ENCODE results near the gene CPB1. TPM values are rescaled to one million over a fixed set of nuclear protein-coding genes. Genes with fewer than 3 reads are reported as not detected.

CPB1 gene
- total and polyA plus RNA-seq, 2 donors (not counting 1 experiment from before 2014, with no cell fraction given), result not detected

GRCh38 chr3:148882288-148882687 is 54.7 kb downstream of the CPB1 start:
- POLR2A ChIA-PET, result no interaction called here
- no peaks in the 10 kb centered on the region for H3K4me1 Mint-ChIP-seq
- Histone ChIP-seq H4K20me1 (ENCODE audit: control insufficient read depth, insufficient read depth, low read length, poor library complexity, severe bottlenecking) (no peaks in the 10 kb centered on the region), H3K27ac (ENCODE audit: low read length in 2 of 2) (no peak overlapping the region), H3K79me2 (ENCODE audit: control insufficient read depth, insufficient read depth, low read length) (no peaks in the 10 kb centered on the region), H2AFZ (ENCODE audit: insufficient read depth, low read depth, low read length, poor library complexity, severe bottlenecking) (no peak overlapping the region), H3K27me3 (replicated peaks in 1 of 4; ENCODE audit: control extremely low read depth in 1 of 4, control insufficient read depth in 3 of 4, insufficient read depth in 4 of 4, low read length in 3 of 4) (peaks cover 0 to 2% (median 0%) of the 10 kb centered on the region in 4 experiments), H3K4me2 (replicated peaks; ENCODE audit: low read depth, low read length, poor library complexity, severe bottlenecking) (no peak overlapping the region), H3K4me1 (ENCODE audit: control insufficient read depth in 2 of 2, insufficient read depth in 2 of 2, low read length in 2 of 2) (no peaks in the 10 kb centered on the region), H3K9me3 (ENCODE audit: control extremely low read depth in 1 of 3, control insufficient read depth in 2 of 3, insufficient read depth in 1 of 3, low read length in 2 of 3) (no peaks in the 10 kb centered on the region), H3K36me3 (replicated peaks in 1 of 2; ENCODE audit: control extremely low read depth in 1 of 2, control insufficient read depth in 1 of 2, extremely low read depth in 1 of 2, insufficient read depth in 2 of 2, low read length in 1 of 2) (no peaks in the 10 kb centered on the region), H3K4me3 (ENCODE audit: control extremely low read depth in 1 of 5, extremely low read depth in 1 of 5, insufficient read depth in 1 of 5, low read depth in 2 of 5, low read length in 4 of 5) (no peak overlapping the region), H3K9ac (ENCODE audit: low read length) (no peak overlapping the region)
- CTCF ChIA-PET, result no interaction called here
- WGBS (ENCODE audit: insufficient coverage), result no CpG with 5 or more reads among the region's 4 CpGs
- H3K27ac Mint-ChIP-seq, result no peak overlapping the region
- H3K27me3 Mint-ChIP-seq, result peaks cover 11% of the 10 kb centered on the region
- TF ChIP-seq CTCF (IDR thresholded peaks at IDR 0.05) (no peak), EZH2 (IDR thresholded peaks at IDR 0.05; ENCODE audit: borderline replicate concordance, insufficient read depth, low read depth, low read length, poor library complexity, severe bottlenecking) (no peak)
- no peak overlapping the region for H3K4me3 Mint-ChIP-seq
- ATAC-seq (ENCODE audit: low read depth) (no peak), DNase-seq (no peak)
- no peaks in the 10 kb centered on the region for H3K9me3 Mint-ChIP-seq (ENCODE audit: insufficient read depth)
- intact Hi-C loops (cut with micrococcal nuclease), result no loop called here

DNA sequence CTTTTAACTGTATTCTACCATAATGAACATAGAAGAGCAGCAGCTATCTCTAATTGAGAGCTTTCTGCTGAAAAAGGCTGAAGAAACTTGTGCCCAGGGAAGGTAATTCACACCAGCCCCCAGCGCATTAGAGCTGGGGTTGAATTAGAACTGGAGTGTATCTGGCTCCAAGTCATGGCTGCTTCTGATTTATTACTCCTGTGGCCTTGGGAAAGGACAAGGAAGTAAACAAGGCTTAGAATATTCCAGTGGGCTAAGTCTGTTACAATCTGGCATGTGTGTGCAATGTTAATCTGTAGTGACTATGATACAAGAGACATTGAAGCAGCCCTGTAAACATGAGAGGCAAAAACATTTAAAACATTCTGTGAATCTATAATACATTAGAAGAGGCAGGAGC is 55.6 kb downstream of the CPB1 start:
- no peaks in the 10 kb centered on the region for H3K79me2 ChIP-seq (ENCODE audit: control insufficient read depth, insufficient read depth, low read length)
- no peaks in the 10 kb centered on the region for H4K20me1 ChIP-seq (ENCODE audit: control insufficient read depth, insufficient read depth, low read length, poor library complexity, severe bottlenecking)
- no peak overlapping the region for H3K27ac ChIP-seq (ENCODE audit: low read length in 2 of 2)
- 100% methylated on average over 1 of the region's 1 CpG for WGBS (ENCODE audit: insufficient coverage)
- Mint-ChIP-seq H3K9me3 (ENCODE audit: insufficient read depth) (no peaks in the 10 kb centered on the region), H3K27ac (no peak overlapping the region), H3K4me3 (no peak overlapping the region), H3K4me1 (no peaks in the 10 kb centered on the region), H3K27me3 (peaks cover 8% of the 10 kb centered on the region)
- H3K4me2 ChIP-seq (replicated peaks; ENCODE audit: low read depth, low read length, poor library complexity, severe bottlenecking), result no peak overlapping the region
- H3K27me3 ChIP-seq (replicated peaks in 1 of 4; ENCODE audit: control extremely low read depth in 1 of 4, control insufficient read depth in 3 of 4, insufficient read depth in 4 of 4, low read length in 3 of 4), result peaks cover 0 to 5% (median 0%) of the 10 kb centered on the region in 4 experiments
- no peak for DNase-seq
- intact Hi-C loops (cut with micrococcal nuclease), result no loop called here
- H3K4me3 ChIP-seq (ENCODE audit: control extremely low read depth in 1 of 5, extremely low read depth in 1 of 5, insufficient read depth in 1 of 5, low read depth in 2 of 5, low read length in 4 of 5), result no peak overlapping the region
- TF ChIP-seq CTCF (IDR thresholded peaks at IDR 0.05) (no peak), EZH2 (IDR thresholded peaks at IDR 0.05; ENCODE audit: borderline replicate concordance, insufficient read depth, low read depth, low read length, poor library complexity, severe bottlenecking) (no peak)
- no peak for ATAC-seq (ENCODE audit: low read depth)
- H3K4me1 ChIP-seq (ENCODE audit: control insufficient read depth in 2 of 2, insufficient read depth in 2 of 2, low read length in 2 of 2), result no peaks in the 10 kb centered on the region
- H3K9me3 ChIP-seq (ENCODE audit: control extremely low read depth in 1 of 3, control insufficient read depth in 2 of 3, insufficient read depth in 1 of 3, low read length in 2 of 3), result no peaks in the 10 kb centered on the region
- no peaks in the 10 kb centered on the region for H3K36me3 ChIP-seq (replicated peaks in 1 of 2; ENCODE audit: control extremely low read depth in 1 of 2, control insufficient read depth in 1 of 2, extremely low read depth in 1 of 2, insufficient read depth in 2 of 2, low read length in 1 of 2)
- no peak overlapping the region for H2AFZ ChIP-seq (ENCODE audit: insufficient read depth, low read depth, low read length, poor library complexity, severe bottlenecking)
- ChIA-PET POLR2A (no interaction called here), CTCF (interaction anchor here (1.5 kb wide), 1 partner anchor 20 kb away, joined by 3 read pairs; no protein-coding TSS in a partner anchor)
- no peak overlapping the region for H3K9ac ChIP-seq (ENCODE audit: low read length)
